Prostate gland (tissue), 2 donors: ENCODE results near the gene TMEM201. TPM values are rescaled to one million over a fixed set of nuclear protein-coding genes. Genes with fewer than 3 reads are reported as not detected.
A peak's percentile ranks its signal among the peaks of the same experiment; 100 is the strongest.
"Not testable (repeated sequence)": the region's sequence is repeated elsewhere in the genome, so short reads cannot be mapped to it uniquely, and the experiment has no call there.

ENCODE experiments used
- DNase-seq: peaks from one replicate; pipeline ENCODE4 v3.0.0-alpha.2; 2019; ENCODE audit warnings: low spot score
- H3K27ac ChIP-seq, 2 donors: fragments of 200-600 bp; sonication (generic); 2 replicates each; pipeline ENCODE4 v1.5.1; 2017 to 2019
- H3K27me3 ChIP-seq: fragments of 200-600 bp; sonication (generic); replicated peaks from 2 replicates; pipeline ENCODE4 v1.5.1; 2019; ENCODE audit not compliant: insufficient read depth
- H3K36me3 ChIP-seq, 2 donors: fragments of 200-600 bp; sonication (generic); 1 replicate in 1 of 2; 2 replicates in 1 of 2; pipeline versions ENCODE4 v1.5.1 to v1.8.1; 2017 to 2019
- H3K4me1 ChIP-seq: fragments of 200-600 bp; sonication (generic); replicated peaks from 2 replicates; pipeline ENCODE4 v1.5.1; 2019
- H3K4me3 ChIP-seq, 2 donors: fragments of 200-600 bp; sonication (generic); 2 replicates each; pipeline ENCODE4 v1.5.1; 2017 to 2019
- H3K9me3 ChIP-seq: fragments of 200-600 bp; sonication (generic); 2 replicates; pipeline ENCODE4 v1.5.1; 2017
- CTCF ChIP-seq, 4 experiments: fragments of 200-600 bp in 2 of 4; fragments of 450-650 bp in 2 of 4; sonication (generic) in 2 of 4; IDR thresholded peaks; 1 replicate in 3 of 4; 2 replicates in 1 of 4; pipeline ENCODE4 v1.5.1; 2016 to 2019; ENCODE audit warnings: antibody characterized with exemption in 4 of 4, mild to moderate bottlenecking in 2 of 4, moderate library complexity in 2 of 4
- POLR2A ChIP-seq: fragments of 450-650 bp; IDR thresholded peaks from one replicate; pipeline ENCODE4 v1.6.1; 2016; ENCODE audit warnings: antibody characterized with exemption, mild to moderate bottlenecking
- POLR2AphosphoS5 ChIP-seq: sonication (generic); formaldehyde crosslinking; IDR thresholded peaks from one replicate; pipeline ENCODE4 v1.6.1; 2017; ENCODE audit warnings: antibody characterized with exemption
- WGBS: methylation state at CpG from one replicate; pipeline ENCODE4 v1.1.5; 2018; 5-methylcytosine and 5-hydroxymethylcytosine counted together
- intact Hi-C: fragments of 100-400 bp; cut with DNase I; formaldehyde crosslinking; loops from one replicate; pipeline ENCODE4 v1.14.2; 2022
- total RNA-seq, 2 donors: library from RNA; depleted of rRNA; stranded (reverse); fragments of >200 nt; gene quantifications; one replicate each; pipeline ENCODE4 v1.1.0, GENCODE V29; 2016

TMEM201 gene
- total RNA-seq, 2 donors from 2014 or later: 9.6 to 27.9 TPM

- Histone ChIP-seq H3K36me3 (no peaks in the 10 kb centered on the region), H3K4me1 (peaks cover 15% of the 10 kb centered on the region), H3K9me3 (no peaks in the 10 kb centered on the region), H3K27ac (no peak overlapping the region), H3K27me3 (no peaks in the 10 kb centered on the region), H3K4me3 (no peak overlapping the region)
- intact Hi-C loops: no loop called here
- WGBS: 90% methylated on average over 5 of the region's 5 CpGs
- TF ChIP-seq CTCF (IDR thresholded peaks at IDR 0.05) (no peak), POLR2A (no peak), POLR2AphosphoS5 (no peak)
- no peak for DNase-seq
Measured at GRCh38 chr1:9557624-9558023, 31.1 kb upstream of the TMEM201 start.

- no peaks in the 10 kb centered on the region for H3K27me3 ChIP-seq
- peaks cover 15% of the 10 kb centered on the region for H3K4me1 ChIP-seq
- 40% methylated on average over 6 of the region's 6 CpGs for WGBS
- H3K9me3 ChIP-seq: no peaks in the 10 kb centered on the region
- no peaks in the 10 kb centered on the region for H3K36me3 ChIP-seq
- intact Hi-C loops: no loop called here
- no peak overlapping the region for H3K4me3 ChIP-seq
- DNase-seq: no peak
- H3K27ac ChIP-seq: no peak overlapping the region
- TF ChIP-seq CTCF (IDR thresholded peaks at IDR 0.05) (no peak), POLR2AphosphoS5 (peak; percentile 18), POLR2A (no peak)
Measured at GRCh38 chr1:9558271-9558945, 30.3 kb upstream of the TMEM201 start.

GRCh38 chr1:9558946-9559545, 29.7 kb upstream of the TMEM201 start:
- H3K27me3 ChIP-seq: no peaks in the 10 kb centered on the region
- WGBS: 54% methylated on average over 11 of the region's 11 CpGs
- TF ChIP-seq POLR2AphosphoS5: no peak
- no peak for TF ChIP-seq CTCF (IDR thresholded peaks at IDR 0.05)
- no peak for TF ChIP-seq POLR2A
- no peaks in the 10 kb centered on the region for H3K36me3 ChIP-seq
- H3K4me1 ChIP-seq: peaks cover 15% of the 10 kb centered on the region
- no peak overlapping the region for H3K4me3 ChIP-seq
- no peaks in the 10 kb centered on the region for H3K9me3 ChIP-seq
- DNase-seq: no peak
- H3K27ac ChIP-seq: no peak overlapping the region
- intact Hi-C loops: no loop called here

GRCh38 chr1:9559673-9560072, 29.0 kb upstream of the TMEM201 start:
- H3K27ac ChIP-seq: no peak overlapping the region
- H3K4me1 ChIP-seq: peaks cover 15% of the 10 kb centered on the region
- H3K4me3 ChIP-seq: no peak overlapping the region
- WGBS: 62% methylated on average over 5 of the region's 5 CpGs
- intact Hi-C loops: no loop called here
- no peaks in the 10 kb centered on the region for H3K27me3 ChIP-seq
- no peak for TF ChIP-seq CTCF (IDR thresholded peaks at IDR 0.05)
- TF ChIP-seq POLR2A: no peak
- no peak for TF ChIP-seq POLR2AphosphoS5
- no peaks in the 10 kb centered on the region for H3K9me3 ChIP-seq
- H3K36me3 ChIP-seq: no peaks in the 10 kb centered on the region
- no peak for DNase-seq

GRCh38 chr1:9560090-9560489, 28.6 kb upstream of the TMEM201 start:
- intact Hi-C loops, H3K27ac ChIP-seq, H3K9me3 ChIP-seq, H3K27me3 ChIP-seq, H3K4me3 ChIP-seq, DNase-seq, H3K36me3 ChIP-seq: not testable (repeated sequence)
- 91% methylated on average over 17 of the region's 17 CpGs for WGBS
- peaks cover 15% of the 10 kb centered on the region for H3K4me1 ChIP-seq
